Neural cell (in vitro differentiated cells): ENCODE measurements around the gene FOXP4. TPM values are rescaled to one million over a fixed set of nuclear protein-coding genes. Genes with fewer than 3 reads are reported as not detected.
A peak's percentile ranks its signal among the peaks of the same experiment; 100 is the strongest.

Source experiments
- H2AFZ ChIP-seq: fragments of 200-600, 300-800 bp; sonication (generic), shearing (Covaris generic); 2 replicates; pipeline ENCODE4 v1.6.0; 2014; ENCODE audit warnings: low read depth, mild to moderate bottlenecking, antibody characterized with exemption, low read length, moderate library complexity
- H3F3A ChIP-seq: fragments of 200-600 bp; shearing (Covaris generic); 2 replicates; pipeline ENCODE4 v1.6.1; 2016; ENCODE audit warnings: mild to moderate bottlenecking, moderate library complexity, mixed read lengths, antibody characterized with exemption, low read length; ENCODE audit not compliant: insufficient read depth, poor library complexity, severe bottlenecking
- H3K27ac ChIP-seq: fragments of 200-600, 300-800 bp; sonication (generic), shearing (Covaris generic); 2 replicates; pipeline ENCODE4 v1.5.1; 2014; ENCODE audit warnings: mild to moderate bottlenecking, low read length, moderate library complexity
- H3K27me3 ChIP-seq: fragments of 300-800, 200-600 bp; sonication (generic), shearing (Covaris generic); 2 replicates; pipeline ENCODE4 v1.6.0; 2014; ENCODE audit warnings: mild to moderate bottlenecking, low read depth, low read length, moderate library complexity; ENCODE audit not compliant: insufficient read depth
- H3K36me3 ChIP-seq: fragments of 300-800, 200-600 bp; sonication (generic), shearing (Covaris generic); 2 replicates; pipeline ENCODE4 v1.5.1; 2014; ENCODE audit warnings: mild to moderate bottlenecking, antibody characterized with exemption, low read length, moderate library complexity; ENCODE audit not compliant: insufficient read depth
- H3K4me2 ChIP-seq: fragments of 300-800, 200-600 bp; sonication (generic), shearing (Covaris generic); 2 replicates; pipeline ENCODE4 v1.6.0; 2014; ENCODE audit warnings: mild to moderate bottlenecking, low read length
- H3K4me3 ChIP-seq: fragments of 300-800, 200-600 bp; sonication (generic), shearing (Covaris generic); 2 replicates; pipeline ENCODE4 v1.5.1; 2014; ENCODE audit warnings: mild to moderate bottlenecking, low read length, moderate library complexity
- H3K79me2 ChIP-seq: fragments of 200-600 bp; shearing (Covaris generic); replicated peaks from 2 replicates; pipeline ENCODE4 v1.6.0; 2014; ENCODE audit warnings: mild to moderate bottlenecking, low read length, moderate library complexity; ENCODE audit not compliant: insufficient read depth
- H3K9ac ChIP-seq: fragments of 300-800, 200-600 bp; sonication (generic), shearing (Covaris generic); 2 replicates; pipeline ENCODE4 v1.6.1; 2016; ENCODE audit warnings: mild to moderate bottlenecking, low read length, mixed read lengths
- H3K9me2 ChIP-seq: fragments of 200-600 bp; shearing (Covaris generic); 2 replicates; pipeline ENCODE4 v1.6.1; 2016; ENCODE audit warnings: mild to moderate bottlenecking, low read length, mixed read lengths; ENCODE audit not compliant: insufficient read depth
- H3K9me3 ChIP-seq: fragments of 200-600, 300-800 bp; sonication (generic), shearing (Covaris generic); 2 replicates; pipeline ENCODE4 v1.6.1; 2016; ENCODE audit warnings: mild to moderate bottlenecking, mixed run types, low read length, moderate library complexity, mixed read lengths
- H4K20me1 ChIP-seq: fragments of 200-600 bp; shearing (Covaris generic); 2 replicates; pipeline ENCODE4 v1.6.1; 2016; ENCODE audit warnings: mild to moderate bottlenecking, mixed run types; ENCODE audit not compliant: insufficient read depth
- CTCF ChIP-seq: fragments of 450-650 bp; IDR thresholded peaks from 2 replicates; pipeline ENCODE4 v1.5.1; 2014; ENCODE audit warnings: antibody characterized with exemption, mild to moderate bottlenecking, moderate library complexity; ENCODE audit not compliant: poor library complexity, severe bottlenecking
- EP300 ChIP-seq: fragments of 450-650 bp; conservative IDR thresholded peaks from 2 replicates; pipeline ENCODE4 v1.6.1; 2014; ENCODE audit warnings: antibody characterized with exemption, mild to moderate bottlenecking, moderate library complexity; ENCODE audit not compliant: poor library complexity, severe bottlenecking
- EZH2 ChIP-seq: fragments of 200-600, 300-800 bp; shearing (Covaris generic), sonication (generic); IDR thresholded peaks from 2 replicates; pipeline ENCODE4 v1.6.1; 2014; ENCODE audit warnings: antibody characterized with exemption, low read length, borderline replicate concordance, mild to moderate bottlenecking; ENCODE audit not compliant: insufficient read depth, poor library complexity, severe bottlenecking
- MXI1 ChIP-seq: fragments of 450-650 bp; conservative IDR thresholded peaks from 2 replicates; pipeline ENCODE4 v1.6.1; 2014; ENCODE audit warnings: antibody characterized with exemption, mild to moderate bottlenecking; ENCODE audit not compliant: poor library complexity, severe bottlenecking
- POLR2AphosphoS5 ChIP-seq: IDR thresholded peaks from 2 replicates; pipeline ENCODE4 v1.6.1; 2012
- RAD21 ChIP-seq: fragments of 450-650 bp; conservative IDR thresholded peaks from 2 replicates; pipeline ENCODE4 v1.6.1; 2014; ENCODE audit warnings: antibody characterized with exemption, mild to moderate bottlenecking, moderate library complexity
- REST ChIP-seq: IDR thresholded peaks from 2 replicates; pipeline ENCODE4 v1.6.1; 2012; ENCODE audit warnings: borderline replicate concordance
- SMC3 ChIP-seq: fragments of 450-650 bp; conservative IDR thresholded peaks from 2 replicates; pipeline ENCODE4 v1.6.1; 2014; ENCODE audit warnings: antibody characterized with exemption, mild to moderate bottlenecking, moderate library complexity; ENCODE audit not compliant: poor library complexity
- TAF1 ChIP-seq: IDR thresholded peaks from 2 replicates; pipeline ENCODE4 v1.6.1; 2012; ENCODE audit warnings: low read depth
- polyA plus RNA-seq: library from polyadenylated mRNA; depleted of rRNA; stranded (reverse); fragments of >200 nt; gene quantifications from 2 replicates; pipeline ENCODE4 v1.2.3, GENCODE V29; 2014

The FOXP4 gene
- polyA plus RNA-seq, 1 donor from 2014 or later = 7.1 TPM

- Histone ChIP-seq H3K27me3 (peaks cover 6% of the 10 kb centered on the region), H3K9ac (no peak overlapping the region), H3K27ac (no peak overlapping the region), H3K9me3 (no peaks in the 10 kb centered on the region), H4K20me1 (peaks cover 6% of the 10 kb centered on the region), H3F3A (no peaks in the 10 kb centered on the region), H3K9me2 (no peaks in the 10 kb centered on the region), H2AFZ (no peak overlapping the region), H3K79me2 (peaks cover 14% of the 10 kb centered on the region), H3K4me3 (no peak overlapping the region), H3K4me2 (no peak overlapping the region), H3K36me3 (no peaks in the 10 kb centered on the region)
- TF ChIP-seq TAF1 (no peak), RAD21 (no peak), EZH2 (no peak), MXI1 (no peak), REST (no peak), CTCF (no peak), EP300 (no peak)
These were observed 3.1 kb upstream of the FOXP4 start for GRCh38 chr6:41543087-41543486.

GRCh38 chr6:41545247-41545702 is 906 bp upstream of the FOXP4 start:
- TF ChIP-seq REST = no peak
- TF ChIP-seq MXI1 = no peak
- no peak for TF ChIP-seq CTCF
- TF ChIP-seq TAF1 = no peak
- no peak for TF ChIP-seq EZH2
- no peak for TF ChIP-seq POLR2AphosphoS5
- TF ChIP-seq EP300 = no peak
- no peak for TF ChIP-seq RAD21
- no peak for TF ChIP-seq SMC3
- H3K27me3 ChIP-seq = peaks cover 13% of the 10 kb centered on the region
- no peaks in the 10 kb centered on the region for H3K36me3 ChIP-seq
- peak overlapping the region; percentile 66 for H3K4me3 ChIP-seq
- no peaks in the 10 kb centered on the region for H3K9me2 ChIP-seq
- peak overlapping the region; percentile 45 for H3K9ac ChIP-seq
- no peak overlapping the region for H3K27ac ChIP-seq
- peak overlapping the region; percentile 65 for H3K4me2 ChIP-seq
- peaks cover 24% of the 10 kb centered on the region for H4K20me1 ChIP-seq
- no peaks in the 10 kb centered on the region for H3K9me3 ChIP-seq
- H3F3A ChIP-seq = no peaks in the 10 kb centered on the region
- no peak overlapping the region for H2AFZ ChIP-seq
- H3K79me2 ChIP-seq = peaks cover 36% of the 10 kb centered on the region
